Left ventricle myocardium inferior (tissue), 1 donor: ENCODE measurements around the gene KLHL13. TPM values are rescaled to one million over a fixed set of nuclear protein-coding genes. Genes with fewer than 3 reads are reported as not detected.

ENCODE experiments used
- DNase-seq: peaks from one replicate; pipeline ENCODE4 v3.0.0-alpha.2; 2020
- H3K27ac ChIP-seq: fragments of 200-600 bp; replicated peaks from 2 replicates; pipeline ENCODE4 v1.8.0; 2021
- H3K27me3 ChIP-seq: fragments of 200-600 bp; 2 replicates; pipeline ENCODE4 v1.8.0; 2021; ENCODE audit warnings: low read depth
- H3K36me3 ChIP-seq: fragments of 200-600 bp; 2 replicates; pipeline ENCODE4 v1.8.0; 2021
- H3K4me1 ChIP-seq: fragments of 200-600 bp; 2 replicates; pipeline ENCODE4 v1.8.0; 2021
- H3K4me3 ChIP-seq: fragments of 200-600 bp; 2 replicates; pipeline ENCODE4 v1.8.0; 2021; ENCODE audit warnings: mild to moderate bottlenecking, moderate library complexity
- H3K9me3 ChIP-seq: fragments of 200-600 bp; replicated peaks from 2 replicates; pipeline ENCODE4 v1.8.0; 2021
- CTCF ChIP-seq: fragments of 200-600 bp; IDR thresholded peaks from 2 replicates; pipeline ENCODE4 v1.8.0; 2021; ENCODE audit warnings: antibody characterized with exemption, mild to moderate bottlenecking, borderline replicate concordance
- intact Hi-C: fragments of 100-400 bp; cut with micrococcal nuclease; formaldehyde crosslinking; loops from one replicate; pipeline ENCODE4 v1.11.0; 2022
- total RNA-seq: library from RNA; stranded (reverse); fragmentation: NEBNext Ultra II Directional; extraction: Animal tissue kit (Norgen Biotek cat#: 25700); gene quantifications from one replicate; pipeline ENCODE4 v1.2.1, GENCODE V29; 2021
- donor health status: DM: no; HTN: yes; CAD: no; lungs with severe emphysema.

Gene KLHL13
- total RNA-seq, 1 donor from 2014 or later: 11.4 TPM

- no peaks in the 10 kb centered on the region for H3K9me3 ChIP-seq
- no peak for TF ChIP-seq CTCF
- no peaks in the 10 kb centered on the region for H3K4me1 ChIP-seq
- no peaks in the 10 kb centered on the region for H3K27me3 ChIP-seq
- H3K4me3 ChIP-seq: no peak overlapping the region
- H3K36me3 ChIP-seq: no peaks in the 10 kb centered on the region
- intact Hi-C loops: loop anchor here (10.0 kb wide), 1 partner anchor 227 kb away; no protein-coding TSS in a partner anchor
- DNase-seq: no peak
- H3K27ac ChIP-seq: no peak overlapping the region
Observed at GRCh38 chrX:117998171-117998570, 118.4 kb downstream of the KLHL13 start.

- Histone ChIP-seq H3K9me3 (no peaks in the 10 kb centered on the region), H3K4me1 (no peaks in the 10 kb centered on the region)
- intact Hi-C loops: loop anchor here (10.0 kb wide), 1 partner anchor 228 kb away; no protein-coding TSS in a partner anchor
Observed at GRCh38 chrX:117996918-117997480, 119.6 kb downstream of the KLHL13 start.

GRCh38 chrX:117996408-117996807 lies 120.2 kb downstream of the KLHL13 start:
- intact Hi-C loops: loop anchor here (10.0 kb wide), 1 partner anchor 228 kb away; no protein-coding TSS in a partner anchor
- H3K27ac ChIP-seq: no peak overlapping the region
- no peak for DNase-seq
- no peaks in the 10 kb centered on the region for H3K4me1 ChIP-seq
- no peaks in the 10 kb centered on the region for H3K36me3 ChIP-seq
- no peak for TF ChIP-seq CTCF
- no peaks in the 10 kb centered on the region for H3K27me3 ChIP-seq
- H3K4me3 ChIP-seq: no peak overlapping the region
- no peaks in the 10 kb centered on the region for H3K9me3 ChIP-seq

More at GRCh38 chrX:117996918-117997480, 119.6 kb downstream of the KLHL13 start:
- TF ChIP-seq CTCF: peak; percentile 46
- Histone ChIP-seq H3K36me3 (no peaks in the 10 kb centered on the region), H3K27me3 (no peaks in the 10 kb centered on the region), H3K27ac (no peak overlapping the region), H3K4me3 (no peak overlapping the region)
- DNase-seq: no peak

GRCh38 chrX:117995378-117995777 lies 121.2 kb downstream of the KLHL13 start:
- Histone ChIP-seq H3K4me1 (no peaks in the 10 kb centered on the region), H3K27me3 (no peaks in the 10 kb centered on the region), H3K9me3 (no peaks in the 10 kb centered on the region), H3K36me3 (no peaks in the 10 kb centered on the region), H3K27ac (no peak overlapping the region), H3K4me3 (no peak overlapping the region)
- intact Hi-C loops: loop anchor here (10.0 kb wide), 1 partner anchor 229 kb away; no protein-coding TSS in a partner anchor
- TF ChIP-seq CTCF: no peak
- no peak for DNase-seq

- no peak for DNase-seq
- peak overlapping the region; percentile 12 for H3K27ac ChIP-seq
Observed at GRCh38 chrX:117992192-117992723, 124.4 kb downstream of the KLHL13 start.

More at GRCh38 chrX:117992192-117992723, 124.4 kb downstream of the KLHL13 start:
- TF ChIP-seq CTCF: no peak
- H3K36me3 ChIP-seq: no peaks in the 10 kb centered on the region
- intact Hi-C loops: loop anchor here (10.0 kb wide), 1 partner anchor 233 kb away; no protein-coding TSS in a partner anchor
- H3K9me3 ChIP-seq: no peaks in the 10 kb centered on the region
- H3K4me3 ChIP-seq: no peak overlapping the region
- H3K4me1 ChIP-seq: no peaks in the 10 kb centered on the region
- H3K27me3 ChIP-seq: no peaks in the 10 kb centered on the region
